Measurements from ENCODE around the gene HMX3.

The HMX3 gene

DNA sequence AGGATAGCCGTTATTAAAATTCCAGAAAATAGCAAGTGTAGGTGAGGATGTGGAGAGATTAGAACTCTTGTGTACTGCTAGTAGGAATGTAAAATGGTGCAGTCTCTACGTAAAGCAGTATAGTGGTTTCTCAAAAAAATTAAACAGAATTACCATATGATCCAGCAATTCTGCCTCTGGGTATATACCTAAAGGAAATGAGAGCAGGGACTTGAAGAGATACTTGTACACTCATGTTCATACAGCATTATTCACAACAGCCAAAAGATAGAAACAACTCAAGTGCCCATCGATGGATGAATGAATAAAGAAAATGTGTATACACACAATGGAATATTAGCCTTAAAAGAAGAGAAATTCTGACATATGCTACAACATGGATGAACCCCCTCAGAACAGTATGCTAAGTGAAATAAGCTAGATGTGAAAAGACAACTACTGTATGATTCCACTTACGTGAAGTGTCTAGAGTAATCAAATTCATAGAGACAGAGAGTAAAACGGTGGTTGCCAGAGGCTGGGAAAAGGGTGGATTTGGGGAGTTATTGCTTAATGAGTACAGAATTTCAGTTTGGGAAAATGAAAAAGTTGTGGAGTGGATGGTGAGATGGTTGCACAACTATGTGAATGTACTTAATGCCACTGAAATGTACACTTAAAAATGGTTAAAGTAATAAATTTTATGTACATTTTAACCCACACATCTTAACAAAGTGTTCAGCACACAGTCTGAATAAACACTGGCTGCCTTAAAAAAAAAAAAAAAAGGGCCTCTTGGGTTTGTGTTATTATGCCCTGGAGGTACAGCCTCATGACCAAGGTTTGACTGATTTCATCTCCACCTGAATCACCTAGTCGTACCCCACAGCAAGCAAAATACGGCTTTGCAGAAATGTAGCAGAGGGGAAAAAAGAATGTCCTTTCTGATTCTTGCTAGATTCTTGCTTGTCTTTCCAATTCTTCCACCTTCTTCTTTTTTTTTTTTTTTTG is 44.6 kb downstream of the HMX3 start:
- no peak for DNase-seq

DNA sequence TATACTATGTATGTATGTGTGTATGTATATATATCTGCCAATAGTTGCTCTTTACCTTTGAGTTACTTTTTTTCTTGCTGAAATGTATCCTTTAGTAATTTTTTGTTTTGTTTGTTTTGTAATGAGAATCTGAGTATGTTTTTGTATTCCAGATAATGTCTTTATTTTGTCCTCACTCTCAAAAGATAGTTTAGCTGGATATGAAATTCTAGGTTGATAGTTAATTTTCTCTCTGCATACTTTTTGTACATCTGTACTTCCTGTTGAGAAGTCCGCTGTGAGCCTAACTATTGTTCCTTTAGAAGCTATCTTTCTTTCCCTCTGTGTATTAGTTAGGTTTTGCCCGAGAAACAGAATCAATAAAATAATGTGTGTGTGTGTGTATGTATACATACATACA is 48.0 kb downstream of the HMX3 start:
- DNase-seq = no peak

DNA sequence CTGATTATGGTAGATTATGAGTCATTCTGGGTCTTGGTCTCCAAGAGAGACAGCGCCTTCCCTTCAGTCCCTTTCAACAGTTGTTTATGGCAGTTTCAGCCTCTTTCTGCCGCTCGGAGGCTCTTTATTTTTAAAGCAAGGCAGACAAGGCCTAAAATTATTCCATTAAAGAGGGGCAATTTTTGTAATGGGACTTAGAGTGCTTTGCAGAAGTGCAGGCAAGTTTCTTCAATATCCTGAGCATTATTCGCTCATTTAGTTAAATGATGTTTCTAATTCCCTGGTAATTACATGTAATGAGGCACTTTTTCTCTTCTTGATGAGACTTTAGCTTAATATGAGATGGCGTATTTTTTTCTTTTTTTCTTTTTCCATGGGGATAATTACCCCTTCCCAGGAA is 52.0 kb downstream of the HMX3 start:
- no peak for DNase-seq

Data from NCI-H2171 (cell line).